Fibroblast of the aortic adventitia (primary cell): ENCODE results near the gene BNIP1. TPM values are rescaled to one million over a fixed set of nuclear protein-coding genes. Genes with fewer than 3 reads are reported as not detected.
"Not testable (repeated sequence)": the region's sequence is repeated elsewhere in the genome, so short reads cannot be mapped to it uniquely, and the experiment has no call there.

Experiments used
- DNase-seq: peaks from one replicate; pipeline ENCODE4 v3.0.0-alpha.2; 2010; ENCODE audit warnings: low read depth
- H3K4me3 ChIP-seq: 2 replicates; pipeline ENCODE4 v1.5.1; 2011; ENCODE audit warnings: low read depth, mild to moderate bottlenecking, control low read depth, low read length, moderate library complexity
- total RNA-seq: library from RNA; depleted of rRNA; stranded (reverse); fragments of >200 nt; gene quantifications from 2 replicates; pipeline ENCODE4 v1.2.3, GENCODE V29; 2012; ENCODE audit warnings: low replicate concordance
- TF ChIP-seq, protein P1 (sequence below): IDR thresholded peaks from 2 replicates; pipeline ENCODE4 v1.5.1; 2011; ENCODE audit warnings: mild to moderate bottlenecking, low read length, control low read depth, inconsistent platforms; ENCODE audit not compliant: insufficient read depth

Gene BNIP1
- total RNA-seq, 1 donor: 20.9 TPM

DNA sequence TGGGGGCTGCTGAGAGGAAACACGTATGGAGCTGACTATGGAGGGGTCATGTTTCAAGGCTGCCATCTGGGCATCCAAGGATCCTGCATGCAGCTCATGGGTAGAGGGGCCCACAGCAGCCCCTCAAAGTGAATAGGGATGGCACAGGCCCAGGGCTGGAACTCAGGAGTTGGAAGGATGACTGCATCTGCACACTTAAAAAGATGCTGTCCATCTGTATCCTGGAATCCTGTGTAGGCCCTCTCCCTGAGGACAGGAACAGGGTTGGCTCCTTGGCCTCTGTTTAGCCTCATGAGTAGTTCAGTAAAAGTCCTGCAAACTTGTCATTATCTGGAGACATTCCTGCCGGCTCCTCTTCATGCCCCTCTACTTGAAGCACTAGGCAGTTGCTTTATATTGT is 4.0 kb downstream of the BNIP1 start:
- TF ChIP-seq, protein P1, sequence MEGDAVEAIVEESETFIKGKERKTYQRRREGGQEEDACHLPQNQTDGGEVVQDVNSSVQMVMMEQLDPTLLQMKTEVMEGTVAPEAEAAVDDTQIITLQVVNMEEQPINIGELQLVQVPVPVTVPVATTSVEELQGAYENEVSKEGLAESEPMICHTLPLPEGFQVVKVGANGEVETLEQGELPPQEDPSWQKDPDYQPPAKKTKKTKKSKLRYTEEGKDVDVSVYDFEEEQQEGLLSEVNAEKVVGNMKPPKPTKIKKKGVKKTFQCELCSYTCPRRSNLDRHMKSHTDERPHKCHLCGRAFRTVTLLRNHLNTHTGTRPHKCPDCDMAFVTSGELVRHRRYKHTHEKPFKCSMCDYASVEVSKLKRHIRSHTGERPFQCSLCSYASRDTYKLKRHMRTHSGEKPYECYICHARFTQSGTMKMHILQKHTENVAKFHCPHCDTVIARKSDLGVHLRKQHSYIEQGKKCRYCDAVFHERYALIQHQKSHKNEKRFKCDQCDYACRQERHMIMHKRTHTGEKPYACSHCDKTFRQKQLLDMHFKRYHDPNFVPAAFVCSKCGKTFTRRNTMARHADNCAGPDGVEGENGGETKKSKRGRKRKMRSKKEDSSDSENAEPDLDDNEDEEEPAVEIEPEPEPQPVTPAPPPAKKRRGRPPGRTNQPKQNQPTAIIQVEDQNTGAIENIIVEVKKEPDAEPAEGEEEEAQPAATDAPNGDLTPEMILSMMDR: no peak

DNA sequence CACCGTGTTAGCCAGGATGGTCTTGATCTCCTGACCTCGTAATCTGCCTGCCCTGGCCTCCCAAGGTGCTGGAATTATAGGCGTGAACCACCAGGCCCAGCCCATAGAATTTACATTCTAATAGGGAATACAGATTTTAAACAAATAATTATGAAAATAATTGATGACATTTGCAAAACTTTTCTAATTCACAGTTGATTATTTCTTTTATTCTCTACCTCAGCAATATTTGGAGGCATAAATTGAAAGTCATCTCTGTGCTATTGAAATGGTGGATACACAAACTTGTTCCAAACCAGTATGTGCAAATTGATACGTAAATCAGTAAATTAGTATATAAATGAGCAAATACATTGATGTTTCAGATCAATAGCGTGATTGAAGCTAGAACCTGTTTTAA is 8.2 kb downstream of the BNIP1 start:
- TF ChIP-seq, protein P1: no peak
- DNase-seq: no peak
- H3K4me3 ChIP-seq: no peak overlapping the region

More for the DNA sequence above, 4.0 kb downstream of the BNIP1 start:
- no peak for DNase-seq
- no peak overlapping the region for H3K4me3 ChIP-seq

DNA sequence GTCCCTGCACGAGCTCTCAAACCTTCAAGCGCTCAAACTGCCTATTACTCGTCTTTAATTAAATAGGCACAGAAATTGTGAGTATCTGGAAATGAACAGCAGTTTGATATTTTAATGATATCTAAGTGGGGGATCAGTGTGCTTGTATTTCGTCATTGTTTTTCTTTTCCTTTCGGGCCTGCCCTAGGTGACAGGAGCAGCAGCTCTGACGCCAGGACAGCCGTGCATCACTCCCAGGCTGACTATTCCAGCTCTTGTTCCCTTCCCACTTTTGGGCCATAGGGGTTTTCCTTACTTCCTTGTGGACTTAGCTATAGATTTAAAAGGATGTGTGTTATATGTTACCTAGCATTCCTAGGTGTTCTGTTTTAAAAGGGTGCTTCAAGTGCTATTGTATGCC is 9.5 kb downstream of the BNIP1 start:
- DNase-seq: no peak
- H3K4me3 ChIP-seq: no peak overlapping the region
- TF ChIP-seq, protein P1: no peak

DNA sequence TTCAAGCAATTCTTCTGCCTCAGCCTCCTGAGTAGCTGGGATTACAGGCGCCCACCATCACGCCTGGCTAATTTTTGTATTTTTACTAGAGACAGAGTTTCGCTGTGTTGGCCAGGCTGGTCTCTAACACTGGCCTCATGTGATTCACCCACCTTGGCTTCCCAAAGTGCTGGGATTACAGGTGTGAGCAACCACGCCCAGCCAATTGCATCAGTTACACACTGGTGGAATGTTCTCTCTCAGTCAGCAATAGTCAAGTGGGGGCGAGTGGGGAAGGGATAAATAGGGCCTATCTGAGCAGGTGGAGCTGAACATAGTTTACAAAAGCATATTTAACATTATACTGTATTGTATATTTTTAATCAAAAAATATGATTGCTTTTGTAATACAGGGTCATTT is 10.3 kb downstream of the BNIP1 start:
- H3K4me3 ChIP-seq, DNase-seq: not testable (repeated sequence)

DNA sequence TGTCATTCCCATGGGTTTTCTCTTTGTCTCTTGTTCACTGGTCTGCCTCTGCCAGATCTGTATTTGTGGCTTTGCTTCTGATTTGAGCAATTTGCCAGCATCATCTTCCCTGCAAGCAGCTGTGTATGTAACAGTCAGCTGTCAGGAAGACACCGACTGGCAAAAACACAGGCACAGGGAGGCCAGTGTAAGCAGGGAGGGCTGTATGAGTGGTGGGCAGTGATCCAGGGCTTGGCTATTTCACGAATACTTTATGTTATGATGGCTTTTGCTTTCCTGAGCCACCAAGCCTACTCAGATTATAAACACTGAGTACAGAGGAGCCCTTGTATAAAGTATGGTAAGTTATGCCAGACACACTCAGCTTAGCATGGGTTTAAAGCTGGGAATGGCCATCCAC is 11.6 kb downstream of the BNIP1 start:
- DNase-seq: no peak
- TF ChIP-seq, protein P1: no peak
- no peak overlapping the region for H3K4me3 ChIP-seq

DNA sequence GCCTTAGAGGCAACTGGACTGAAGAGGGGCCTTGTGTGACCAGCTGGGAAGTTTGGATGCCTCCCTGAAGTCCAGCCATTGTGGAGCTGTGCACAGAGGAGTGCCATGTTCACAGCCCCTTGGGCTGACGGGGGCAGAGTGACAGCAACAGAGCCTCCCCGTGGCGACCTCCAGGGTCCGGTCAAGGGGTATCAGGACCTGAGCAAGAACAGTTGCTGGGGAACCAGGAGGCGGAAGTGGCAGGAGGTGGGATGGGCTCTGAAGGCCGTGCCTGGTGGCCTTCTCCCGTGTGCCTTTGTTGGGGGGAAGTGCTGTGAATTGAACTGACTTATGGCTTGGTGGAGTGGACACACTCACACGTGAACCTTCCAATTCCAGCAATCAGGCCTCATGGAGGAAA is 14.0 kb downstream of the BNIP1 start:
- no peak overlapping the region for H3K4me3 ChIP-seq
- DNase-seq: no peak
- TF ChIP-seq, protein P1: no peak

DNA sequence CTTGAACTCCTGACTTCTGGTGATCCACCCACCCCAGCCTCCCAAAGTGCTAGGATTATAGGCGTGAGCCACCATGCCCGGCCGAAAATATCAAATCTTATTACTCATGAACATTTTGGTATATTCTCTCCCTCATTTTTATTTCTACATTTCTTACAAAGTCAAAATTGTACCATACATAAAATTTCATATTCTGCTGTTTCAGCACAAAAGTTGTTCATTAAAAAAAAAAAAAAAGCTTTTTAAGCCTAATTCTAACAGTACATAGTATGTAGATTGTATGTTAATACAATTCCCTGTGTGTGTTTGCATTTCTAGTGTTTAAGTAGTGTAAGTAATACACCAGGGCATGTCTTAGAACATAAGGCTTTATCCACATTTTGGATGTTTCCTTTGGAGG is 14.9 kb downstream of the BNIP1 start:
- no peak for DNase-seq
- H3K4me3 ChIP-seq: no peak overlapping the region
- TF ChIP-seq, protein P1: no peak
